ENCODE results near the gene PHC3. TPM values are rescaled to one million over a fixed set of nuclear protein-coding genes. Genes with fewer than 3 reads are reported as not detected.
A peak's percentile ranks its signal among the peaks of the same experiment; 100 is the strongest.
"Not testable (repeated sequence)": the region's sequence is repeated elsewhere in the genome, so short reads cannot be mapped to it uniquely, and the experiment has no call there.

The PHC3 gene
- total and polyA plus RNA-seq, 9 donors = 9.9 to 121 (median 90.2) TPM

DNA sequence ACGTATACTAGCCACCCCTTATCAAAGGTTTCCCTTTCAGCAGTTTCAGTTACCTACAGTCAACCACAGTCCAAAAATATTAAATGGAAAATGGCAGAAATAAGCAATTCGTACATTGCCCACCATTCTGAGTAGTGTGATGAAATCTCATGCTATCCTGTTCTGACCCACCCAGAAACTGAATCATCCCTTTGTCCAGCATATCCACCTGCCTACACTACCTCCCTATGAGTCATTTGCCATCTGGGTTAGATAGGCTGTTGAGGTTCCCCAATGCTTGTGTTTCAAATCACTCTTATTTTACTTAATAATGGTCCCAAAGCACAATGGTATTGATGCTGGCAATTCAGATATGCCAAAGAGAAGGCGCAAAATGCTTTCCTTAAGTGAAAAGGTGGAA lies 15.3 kb upstream of the PHC3 start:
- Histone ChIP-seq H3K9me3 (no peaks in the 10 kb centered on the region), H3K4me1 (ENCODE audit: insufficient read depth) (no peaks in the 10 kb centered on the region), H3K27me3 (no peaks in the 10 kb centered on the region), H3K4me3 (no peak overlapping the region), H3K36me3 (no peaks in the 10 kb centered on the region), H3K27ac (no peak overlapping the region)
- 93 to 94% (median 94%) methylated on average over 3 of the region's 3 CpGs for WGBS, 3 donors
- TF ChIP-seq EP300 (IDR thresholded peaks at IDR 0.05) = no peak
- TF ChIP-seq, protein P1, sequence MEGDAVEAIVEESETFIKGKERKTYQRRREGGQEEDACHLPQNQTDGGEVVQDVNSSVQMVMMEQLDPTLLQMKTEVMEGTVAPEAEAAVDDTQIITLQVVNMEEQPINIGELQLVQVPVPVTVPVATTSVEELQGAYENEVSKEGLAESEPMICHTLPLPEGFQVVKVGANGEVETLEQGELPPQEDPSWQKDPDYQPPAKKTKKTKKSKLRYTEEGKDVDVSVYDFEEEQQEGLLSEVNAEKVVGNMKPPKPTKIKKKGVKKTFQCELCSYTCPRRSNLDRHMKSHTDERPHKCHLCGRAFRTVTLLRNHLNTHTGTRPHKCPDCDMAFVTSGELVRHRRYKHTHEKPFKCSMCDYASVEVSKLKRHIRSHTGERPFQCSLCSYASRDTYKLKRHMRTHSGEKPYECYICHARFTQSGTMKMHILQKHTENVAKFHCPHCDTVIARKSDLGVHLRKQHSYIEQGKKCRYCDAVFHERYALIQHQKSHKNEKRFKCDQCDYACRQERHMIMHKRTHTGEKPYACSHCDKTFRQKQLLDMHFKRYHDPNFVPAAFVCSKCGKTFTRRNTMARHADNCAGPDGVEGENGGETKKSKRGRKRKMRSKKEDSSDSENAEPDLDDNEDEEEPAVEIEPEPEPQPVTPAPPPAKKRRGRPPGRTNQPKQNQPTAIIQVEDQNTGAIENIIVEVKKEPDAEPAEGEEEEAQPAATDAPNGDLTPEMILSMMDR (IDR thresholded peaks at IDR 0.05) = no peak
- DNase-seq = no peak
- intact Hi-C loops (cut with DNase I) = no loop called here

DNA sequence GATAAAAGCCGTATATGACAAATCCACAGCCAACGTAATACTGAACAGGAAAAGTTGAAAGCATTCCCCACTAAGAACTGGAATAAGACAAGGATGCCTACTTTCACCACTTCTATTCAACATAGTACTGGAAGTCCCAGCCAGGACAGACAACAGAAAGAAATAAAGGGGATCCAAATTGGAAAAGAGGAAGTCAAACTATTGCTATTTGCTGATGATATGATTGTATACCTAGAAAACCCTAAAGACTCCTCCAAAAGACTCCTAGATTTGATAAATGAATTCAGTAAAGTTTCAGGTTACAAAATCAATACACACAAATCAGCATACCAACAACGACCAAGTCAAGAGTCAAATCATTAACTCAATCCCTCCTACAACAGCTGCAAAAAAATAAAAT lies 14.2 kb upstream of the PHC3 start:
- H3K4me3 ChIP-seq; H3K4me1 ChIP-seq (ENCODE audit: insufficient read depth); H3K27ac ChIP-seq; intact Hi-C loops (cut with DNase I); H3K36me3 ChIP-seq; H3K9me3 ChIP-seq; DNase-seq; H3K27me3 ChIP-seq: not testable (repeated sequence)
- 67 to 75% (median 71%) methylated on average over 3 of the region's 3 CpGs for WGBS, 3 donors

- TF ChIP-seq POLR2A (IDR thresholded peaks at IDR 0.05) (no peak), EP300 (IDR thresholded peaks at IDR 0.05) (no peak)
- TF ChIP-seq, protein P1 (IDR thresholded peaks at IDR 0.05) = no peak
- H3K27ac ChIP-seq = no peak overlapping the region
- 83 to 84% (median 83%) methylated on average over 4 of the region's 4 CpGs for WGBS, 3 donors
- no peak for DNase-seq
- no peaks in the 10 kb centered on the region for H3K9me3 ChIP-seq
- no peaks in the 10 kb centered on the region for H3K27me3 ChIP-seq
- no peaks in the 10 kb centered on the region for H3K4me1 ChIP-seq (ENCODE audit: insufficient read depth)
- no peaks in the 10 kb centered on the region for H3K36me3 ChIP-seq
- H3K4me3 ChIP-seq = no peak overlapping the region
- intact Hi-C loops (cut with DNase I) = loop anchor here in 2 of 4 donors (5.0 to 10.0 kb wide), 4 partner anchors 33 to 675 kb away; partner anchors contain the start of genes SKIL (in 2 of the 2), CLDN11 (in 1 of the 2) and PRKCI (in 1 of the 2)
Measured at GRCh38 chr3:170189398-170190256, 8.1 kb upstream of the PHC3 start.

- Histone ChIP-seq H3K27ac (peak overlapping the region in 1 of 2 donors; percentile 82), H3K4me3 (peak overlapping the region; percentile 75), H3K9me3 (no peaks in the 10 kb centered on the region), H3K4me1 (ENCODE audit: insufficient read depth) (peaks cover 4% of the 10 kb centered on the region), H3K27me3 (no peaks in the 10 kb centered on the region), H3K36me3 (no peaks in the 10 kb centered on the region)
- TF ChIP-seq EP300 (IDR thresholded peaks at IDR 0.05) = no peak
- TF ChIP-seq, protein P1 (IDR thresholded peaks at IDR 0.05) = no peak
- TF ChIP-seq POLR2A (IDR thresholded peaks at IDR 0.05) = no peak
- whole genome bisulfite sequencing, 3 donors = 5 to 10% (median 6%) methylated on average over 16 of the region's 16 CpGs
- DNase-seq = no peak
- intact Hi-C loops (cut with DNase I) = loop anchor here in 2 of 4 donors (10.0 kb wide), 3 partner anchors 175 to 685 kb away; partner anchors contain the start of genes SKIL (in 2 of the 2) and CLDN11 (in 1 of the 2)
Measured at GRCh38 chr3:170180079-170180907, 1.2 kb downstream of the PHC3 start.
